Measurements from ENCODE around the gene CSH2.

Gene CSH2

DNA sequence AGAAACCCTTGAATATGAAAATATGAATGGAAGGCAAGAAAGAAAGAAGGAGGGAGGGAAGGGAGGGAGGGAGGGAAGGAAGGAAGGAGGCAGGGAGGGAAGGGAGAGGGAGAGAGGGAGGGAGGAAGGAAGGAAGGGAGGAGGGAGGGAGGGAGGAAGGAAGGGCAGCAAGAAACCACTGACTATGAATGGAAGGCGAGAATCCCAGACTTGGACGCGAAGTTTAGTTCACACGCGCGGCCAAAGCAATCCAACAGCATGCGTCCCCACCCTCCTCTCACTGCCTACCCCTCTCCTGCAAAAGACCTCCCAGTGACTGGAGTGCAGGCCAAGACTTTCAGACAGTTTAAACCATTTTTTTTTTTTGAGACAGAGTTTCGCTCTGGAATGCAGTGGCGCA lies 23.1 kb downstream of the CSH2 start:
- DNase-seq: no peak

DNA sequence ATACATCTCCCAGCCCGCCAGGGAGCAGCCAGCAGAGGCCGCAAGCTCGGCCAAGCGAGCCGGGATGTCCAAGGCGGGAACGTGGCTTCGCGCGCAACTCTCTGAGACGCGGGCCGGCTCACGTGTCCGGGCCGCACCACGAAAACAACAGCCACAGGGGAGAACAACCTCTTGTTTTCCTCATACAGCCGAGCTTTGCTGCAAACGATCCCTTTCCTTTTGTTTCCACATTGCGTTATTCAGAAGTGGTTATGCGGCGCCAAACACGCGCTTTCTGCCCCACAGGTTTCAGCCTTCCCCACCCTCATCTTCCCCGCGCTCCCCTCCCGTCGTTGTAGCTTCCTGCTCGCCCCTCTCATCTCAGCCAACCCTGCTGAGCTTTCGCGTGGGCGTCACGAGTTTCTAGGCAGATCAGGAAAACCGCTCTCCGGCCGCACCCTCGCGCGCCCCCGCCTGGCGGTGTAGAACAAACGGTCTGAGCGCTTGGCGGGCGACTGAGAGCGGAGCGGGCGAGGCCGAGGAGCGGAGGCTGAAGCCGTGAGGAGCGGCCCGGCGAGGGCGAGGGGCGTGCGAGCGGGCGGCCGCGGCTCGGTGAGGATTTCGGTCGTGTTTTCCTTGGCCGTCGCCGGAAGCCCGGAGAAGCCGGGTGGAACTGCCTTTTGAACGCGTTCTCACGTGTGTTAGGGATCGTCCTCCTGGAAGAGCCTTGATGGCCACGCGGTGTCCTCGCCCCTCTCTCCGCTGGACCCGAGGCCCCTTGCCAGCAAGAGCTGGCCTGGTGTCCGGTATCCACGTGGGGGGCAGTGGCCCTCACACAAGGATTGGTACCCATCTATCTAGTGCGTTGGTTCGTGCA lies 24.4 kb downstream of the CSH2 start:
- peak; percentile 94 for DNase-seq

DNA sequence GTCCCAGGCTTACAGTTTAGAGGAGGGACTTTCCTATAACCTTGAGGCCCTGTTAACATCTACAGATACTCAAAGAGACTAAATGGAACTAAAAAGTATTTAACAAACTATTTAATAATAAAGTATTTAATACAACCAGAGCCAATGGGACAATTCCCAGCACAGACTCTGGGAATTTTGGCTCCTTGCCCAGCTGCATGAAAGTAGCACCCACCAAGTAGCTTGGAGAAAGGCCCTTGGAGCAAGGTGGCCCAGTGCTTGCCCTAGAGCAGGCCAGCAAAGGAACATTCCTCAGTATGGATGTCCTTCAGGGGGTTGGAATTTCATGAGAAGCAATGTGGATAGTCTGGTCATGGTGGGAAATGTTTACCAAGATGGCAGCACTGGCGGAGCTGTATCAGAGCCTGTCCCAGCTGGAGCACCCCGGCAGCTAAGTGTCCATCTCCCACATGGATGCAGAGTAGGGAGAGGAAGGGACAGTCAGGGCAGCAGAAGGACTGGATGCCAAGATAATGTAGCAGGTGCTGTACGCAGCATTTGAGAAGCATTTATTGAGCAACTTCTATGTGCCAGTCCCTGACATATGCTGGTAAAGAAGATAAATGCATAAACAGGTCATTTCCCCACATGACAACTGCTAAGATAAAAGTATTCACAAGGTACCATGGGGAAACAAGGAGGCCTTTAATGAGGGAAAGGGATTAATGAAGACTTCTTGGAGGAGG lies 25.8 kb downstream of the CSH2 start:
- DNase-seq: no peak

DNA sequence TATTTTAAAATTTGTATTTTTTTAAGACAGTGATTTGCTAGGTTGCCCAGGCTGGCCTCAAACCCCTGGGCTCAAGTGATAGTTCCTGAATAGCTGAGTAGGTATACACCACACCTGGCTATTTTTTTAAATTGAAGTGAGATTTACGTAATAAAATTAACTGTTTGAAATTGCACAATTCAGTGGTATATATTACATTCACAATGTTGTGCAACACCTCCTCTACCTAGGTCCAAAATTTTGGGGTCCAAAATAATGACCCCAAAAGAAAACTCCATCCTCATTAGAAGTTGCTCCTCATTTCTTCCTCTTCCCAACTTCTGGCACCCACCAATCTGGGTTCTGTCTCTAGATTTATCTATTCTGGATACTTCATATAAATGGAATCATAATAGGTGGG lies 28.0 kb downstream of the CSH2 start:
- no peak for DNase-seq

DNA sequence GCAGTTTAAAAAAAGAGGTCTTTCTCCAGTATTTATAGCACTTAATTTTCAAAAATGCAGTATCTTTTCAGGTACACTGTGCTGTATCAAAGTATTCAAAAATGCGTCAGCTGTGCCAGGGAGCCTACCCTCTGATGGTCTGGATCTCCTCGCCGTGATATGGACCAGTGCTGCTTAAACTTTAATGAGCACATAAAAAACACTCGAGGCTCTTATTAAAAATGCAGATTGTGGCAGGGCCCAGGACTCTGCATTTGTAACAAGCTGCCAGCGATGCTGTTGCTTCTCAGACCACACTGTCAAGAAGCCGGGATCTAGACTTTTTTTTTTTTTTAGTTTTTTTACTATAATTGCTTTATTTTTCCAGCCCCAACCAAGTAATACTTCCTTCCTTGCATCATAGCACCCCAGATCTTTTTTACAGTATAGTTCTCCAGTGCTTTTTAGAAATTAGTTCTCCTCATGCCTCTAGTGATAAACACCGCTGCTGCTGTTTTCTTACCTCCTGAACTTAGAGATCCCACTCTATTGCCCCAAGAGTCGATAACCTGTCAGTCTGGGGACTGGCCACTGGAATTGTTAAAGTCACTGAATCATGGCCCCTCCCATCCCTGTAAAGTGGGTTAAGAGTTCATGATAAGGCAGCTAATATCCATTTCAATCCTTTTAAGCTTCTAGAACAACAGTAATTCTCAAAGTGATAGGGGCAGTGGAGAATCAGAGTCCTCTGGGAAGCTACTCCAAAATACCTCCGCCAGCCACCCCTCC lies 29.4 kb downstream of the CSH2 start:
- no peak for DNase-seq

DNA sequence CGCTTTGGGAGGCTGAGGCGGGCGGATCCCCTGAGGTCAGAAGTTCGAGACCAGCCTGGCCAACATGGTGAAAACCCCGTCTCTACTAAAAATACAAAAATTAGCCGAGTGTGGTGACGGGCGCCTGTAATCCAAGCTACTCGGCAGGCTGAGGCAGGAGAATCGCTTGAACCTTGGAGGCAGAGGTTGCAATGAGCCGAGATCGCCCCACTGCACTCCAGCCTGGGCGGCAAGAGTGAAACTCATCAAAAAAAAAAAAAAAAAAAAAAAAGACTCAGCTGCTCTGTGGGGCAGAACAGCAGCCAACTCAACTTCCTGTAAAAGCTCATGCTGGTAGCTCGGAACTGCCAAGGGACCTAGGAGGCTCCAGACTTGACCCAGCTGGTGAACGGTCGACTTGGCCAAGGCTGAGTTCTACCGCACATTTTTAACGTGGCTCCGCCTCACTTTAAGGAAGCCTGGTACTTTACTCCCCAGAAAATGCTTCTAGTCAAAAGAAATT lies 30.0 kb downstream of the CSH2 start:
- DNase-seq: peak; percentile 47

DNA sequence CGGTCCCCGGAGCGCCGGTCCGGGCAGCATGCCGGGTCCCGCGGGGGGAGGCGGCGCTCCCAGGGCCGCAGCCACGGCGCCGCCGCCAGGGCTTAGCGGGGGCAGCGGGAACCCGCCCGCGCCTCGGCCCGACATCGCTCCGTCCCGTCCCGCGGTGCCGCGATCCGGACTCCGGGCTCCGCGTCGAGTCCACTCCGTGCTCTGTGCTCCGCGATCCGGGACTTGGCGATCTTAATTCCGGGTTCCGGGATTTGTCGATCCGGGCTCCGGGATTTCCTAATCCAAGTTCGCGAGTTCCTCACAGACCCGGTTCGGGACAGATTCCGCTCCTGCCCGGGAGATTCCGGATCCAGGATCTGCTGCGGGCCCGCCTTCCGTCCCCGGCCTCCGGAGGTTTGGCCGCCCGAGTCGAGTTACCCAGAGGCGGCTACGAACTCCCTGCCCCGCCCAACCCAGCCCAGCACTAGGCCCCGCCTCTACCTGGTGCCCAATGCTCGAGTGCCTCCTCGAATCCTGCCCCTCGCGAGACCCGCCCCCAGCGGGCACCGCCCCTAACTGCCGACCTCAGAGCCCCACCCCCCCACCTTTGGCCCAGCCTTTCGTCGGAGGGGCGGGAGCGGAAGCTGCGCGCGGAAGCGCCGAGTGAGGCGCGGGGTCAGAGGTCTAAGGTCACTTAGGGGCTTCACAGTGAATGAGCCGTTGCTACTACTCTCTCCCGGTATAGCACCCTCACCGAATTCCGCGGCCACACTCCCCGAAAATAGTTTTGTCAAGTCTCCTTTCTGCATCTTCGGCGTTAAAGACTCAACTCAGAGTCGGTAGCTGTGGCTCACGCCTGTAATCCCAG lies 30.7 kb downstream of the CSH2 start, which contains the start of gene SMARCD2:
SMARCD2 (minus strand) TSS at position 146 of the 847 bp plus-strand sequence; CDS start at position 135, 11 bp downstream.
- peak; percentile 99 for DNase-seq

DNA sequence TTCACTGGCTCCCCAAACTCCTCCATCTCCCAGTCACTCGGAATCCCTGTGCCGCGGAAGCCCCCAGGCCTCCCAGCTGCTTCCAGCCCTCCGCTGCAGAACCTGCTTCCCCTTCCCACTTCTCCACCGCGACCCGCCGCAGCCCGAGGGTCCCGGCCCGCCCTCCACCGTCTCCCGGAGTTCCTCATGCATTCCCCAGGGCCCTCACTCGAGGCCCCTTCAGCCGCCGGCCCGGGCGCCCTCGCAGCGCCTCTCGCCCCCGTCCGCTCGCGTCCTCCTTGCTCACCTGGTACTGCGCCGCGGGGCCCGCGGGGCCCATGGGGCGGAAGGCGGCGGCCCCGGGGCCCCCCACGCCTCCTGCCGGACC lies 31.3 kb downstream of the CSH2 start:
- no peak for DNase-seq

DNA sequence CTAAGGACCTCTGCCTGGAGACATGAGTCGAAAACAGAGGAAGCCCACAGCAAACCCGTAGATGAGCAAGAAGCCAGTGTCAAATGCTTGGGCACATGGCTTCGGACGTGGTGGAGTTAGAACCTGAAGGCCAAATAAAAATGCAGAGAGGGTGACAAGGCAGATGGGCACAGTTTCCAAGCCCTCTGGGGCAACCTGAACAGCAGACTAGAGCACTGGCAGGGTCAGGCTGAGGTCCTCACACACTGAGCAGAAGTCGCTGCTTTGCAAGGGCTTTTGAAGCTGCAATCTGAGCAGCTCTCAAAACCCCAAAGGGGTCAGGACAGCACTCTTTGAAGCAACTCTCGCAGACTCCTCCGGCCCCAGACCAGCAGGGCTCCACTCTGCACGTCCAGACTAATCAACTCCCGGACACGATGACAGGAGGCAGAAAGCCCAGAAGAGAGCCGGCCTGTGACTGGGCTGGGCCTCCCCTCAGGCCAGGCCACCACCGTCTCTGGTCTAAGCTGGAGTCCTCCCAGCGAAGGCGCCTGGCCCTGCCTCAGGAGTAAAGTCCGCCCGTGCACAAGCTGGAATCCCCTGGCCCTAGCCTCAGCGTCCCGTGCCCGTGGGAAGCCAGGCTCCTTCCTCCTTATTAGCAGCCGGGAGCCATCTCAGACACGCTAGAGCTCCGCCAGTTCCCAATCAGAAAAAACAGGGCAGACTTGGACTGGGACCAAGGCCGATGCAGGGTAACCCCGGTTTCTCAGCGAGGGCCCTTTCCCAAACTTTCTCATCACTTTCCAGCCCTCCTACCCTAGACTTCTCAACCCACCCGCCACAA lies 31.9 kb downstream of the CSH2 start:
- no peak for DNase-seq

DNA sequence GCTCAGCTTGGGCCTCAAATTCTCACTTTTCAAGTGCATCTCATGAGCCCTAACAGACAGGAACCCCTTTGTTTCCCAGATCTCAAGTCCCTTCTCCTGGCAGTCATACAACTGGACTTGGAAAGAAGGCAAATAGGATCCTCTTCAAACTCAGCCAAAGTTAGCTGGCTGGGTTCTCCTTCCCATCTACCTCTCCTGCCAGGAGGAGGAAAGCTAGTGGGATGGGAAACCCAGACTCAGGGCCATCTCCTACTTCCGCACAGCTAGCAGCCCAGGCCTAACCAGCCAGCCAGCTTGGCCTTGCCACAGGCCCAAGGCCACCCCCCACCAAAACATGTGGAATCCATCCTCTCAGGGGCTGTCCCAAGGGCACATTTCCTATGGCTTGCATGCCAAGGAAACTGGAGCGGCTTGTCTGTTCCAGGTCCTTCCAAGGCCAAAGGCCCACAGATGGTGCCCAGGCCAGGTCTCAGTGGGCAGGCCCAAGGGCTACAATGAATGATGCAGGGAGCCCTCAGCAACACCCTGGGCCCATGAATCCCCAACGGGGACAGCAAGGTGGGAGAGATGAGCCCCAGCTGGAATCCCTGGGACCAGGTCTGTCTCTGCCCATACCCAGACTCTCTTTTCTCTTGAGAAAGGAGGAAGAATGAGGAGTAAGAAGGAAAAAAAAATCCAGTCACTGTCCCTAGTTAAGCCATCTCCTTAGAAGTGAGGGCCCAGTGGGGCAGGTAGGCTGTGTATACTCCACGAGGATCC lies 32.7 kb downstream of the CSH2 start:
- DNase-seq: no peak

DNA sequence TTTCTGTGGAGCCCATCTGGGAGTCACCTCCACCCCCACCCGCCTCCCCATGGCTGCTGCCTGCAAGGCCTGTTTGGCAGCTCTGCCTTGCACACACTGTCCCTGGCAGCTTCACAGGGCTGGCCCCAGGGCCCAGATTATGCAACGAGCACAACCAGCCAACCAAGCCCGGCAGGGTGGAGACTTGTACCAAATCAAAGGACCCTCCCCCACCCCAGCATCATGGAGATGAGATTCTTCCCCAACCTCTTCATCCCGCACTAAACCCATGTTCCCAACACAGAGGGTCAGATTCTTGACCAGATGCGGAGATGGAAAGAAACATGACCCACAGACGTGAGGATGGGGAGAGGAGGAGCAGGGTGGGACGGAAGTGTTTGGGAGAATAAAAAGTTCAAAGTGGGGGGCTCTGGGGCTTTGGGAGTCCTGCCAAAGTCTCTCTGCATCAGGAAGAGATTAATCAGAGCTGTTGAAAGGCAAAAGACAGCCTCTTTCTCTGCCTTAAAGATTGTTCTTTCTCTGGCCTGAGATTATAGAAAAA lies 34.8 kb downstream of the CSH2 start:
- no peak for DNase-seq

DNA sequence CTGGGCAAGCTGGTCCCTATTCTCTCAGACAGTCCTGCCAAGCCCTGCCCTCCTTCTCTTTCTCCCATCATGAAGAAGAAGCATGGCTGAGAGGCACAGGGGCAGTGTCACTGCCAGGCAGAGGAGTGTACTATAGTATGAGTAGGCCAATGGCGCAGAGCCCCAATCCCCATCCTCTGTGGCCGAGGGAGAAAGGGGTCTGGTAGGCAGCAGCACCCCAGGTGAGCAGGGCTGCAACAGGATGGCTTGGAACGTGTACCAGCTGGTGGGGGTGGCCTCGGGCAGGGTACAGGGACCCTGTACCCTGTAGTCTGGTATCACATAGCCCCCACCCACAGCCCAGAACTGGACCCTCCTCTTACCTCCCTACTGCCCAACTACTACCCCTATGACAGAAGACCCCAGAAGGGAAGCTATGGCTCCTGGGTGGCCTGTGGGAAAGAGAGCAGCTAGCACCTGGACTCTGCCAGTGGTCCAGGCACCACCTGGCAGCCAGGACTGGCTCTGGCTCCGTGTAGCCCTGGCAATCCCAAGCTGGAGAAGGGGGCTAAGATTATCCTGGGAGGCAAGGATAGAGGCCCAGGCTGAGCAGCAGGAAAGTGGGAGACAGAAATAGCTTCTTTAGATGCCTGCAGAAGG lies 35.4 kb downstream of the CSH2 start:
- DNase-seq: no peak

DNA sequence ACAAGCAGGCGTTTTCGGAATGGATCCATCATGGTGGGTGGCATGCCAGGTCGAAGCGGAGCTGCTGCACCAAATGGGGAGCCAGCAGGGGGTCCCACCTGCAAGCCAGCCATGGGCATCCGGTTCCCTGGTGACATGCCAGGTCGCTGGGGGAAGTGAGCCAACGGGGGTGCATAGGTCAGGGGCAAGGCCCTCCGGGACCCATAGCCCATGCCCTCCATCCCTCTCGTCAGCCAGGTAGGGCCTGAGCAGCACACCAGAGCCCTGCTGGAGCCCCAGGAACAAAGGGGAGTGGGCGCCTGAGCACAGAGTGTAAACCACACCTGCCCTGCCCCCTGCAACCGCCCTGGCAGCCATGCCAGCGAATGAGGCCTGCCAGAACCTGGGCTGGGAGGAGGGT lies 36.0 kb downstream of the CSH2 start:
- DNase-seq: no peak

DNA sequence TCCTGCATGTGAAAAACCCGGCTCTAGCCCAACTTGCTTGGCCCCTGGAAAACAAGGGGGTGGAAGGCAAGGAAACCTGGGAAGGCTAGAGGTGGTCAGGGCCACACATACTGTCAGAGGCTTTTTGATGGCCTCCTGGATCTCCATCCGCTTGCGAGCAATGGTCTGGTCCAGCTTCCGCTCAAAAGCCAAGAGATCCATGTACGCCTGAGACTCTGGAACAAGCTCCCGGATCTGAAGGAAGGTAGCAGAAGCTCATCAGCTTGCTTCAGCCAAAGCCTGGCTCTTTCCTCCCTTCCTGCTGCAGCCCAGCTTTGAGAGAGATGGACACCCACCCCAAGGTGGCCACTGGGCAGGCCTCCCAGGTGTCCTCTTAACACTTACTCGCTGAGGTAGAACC lies 36.7 kb downstream of the CSH2 start:
- no peak for DNase-seq

DNA sequence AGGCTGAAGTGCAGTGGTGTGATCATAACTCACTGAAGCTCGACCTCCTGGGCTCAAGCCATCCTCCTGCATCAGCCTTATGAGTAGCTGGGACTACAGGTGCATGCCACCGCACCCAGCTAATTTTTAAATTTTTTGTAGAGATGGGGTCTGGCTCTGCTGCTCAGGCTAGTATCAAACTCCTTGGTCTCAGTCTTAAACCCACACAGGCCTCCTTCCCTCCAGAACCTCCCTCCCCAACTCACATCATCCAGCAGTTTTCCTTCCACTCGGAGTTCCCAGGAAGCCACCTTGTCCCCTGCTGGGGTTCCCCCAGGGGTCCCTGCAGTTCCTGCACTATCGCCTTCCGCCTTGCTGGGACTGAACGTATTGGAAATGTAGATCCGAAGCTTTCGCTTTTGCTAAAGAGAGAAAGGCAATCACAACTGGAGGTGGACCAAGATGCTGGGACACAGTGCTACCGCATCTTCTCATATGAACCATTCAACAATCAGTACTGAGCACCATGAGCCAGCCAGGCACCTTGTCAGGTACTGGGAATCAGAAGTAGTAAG lies 38.2 kb downstream of the CSH2 start:
- DNase-seq: no peak

DNA sequence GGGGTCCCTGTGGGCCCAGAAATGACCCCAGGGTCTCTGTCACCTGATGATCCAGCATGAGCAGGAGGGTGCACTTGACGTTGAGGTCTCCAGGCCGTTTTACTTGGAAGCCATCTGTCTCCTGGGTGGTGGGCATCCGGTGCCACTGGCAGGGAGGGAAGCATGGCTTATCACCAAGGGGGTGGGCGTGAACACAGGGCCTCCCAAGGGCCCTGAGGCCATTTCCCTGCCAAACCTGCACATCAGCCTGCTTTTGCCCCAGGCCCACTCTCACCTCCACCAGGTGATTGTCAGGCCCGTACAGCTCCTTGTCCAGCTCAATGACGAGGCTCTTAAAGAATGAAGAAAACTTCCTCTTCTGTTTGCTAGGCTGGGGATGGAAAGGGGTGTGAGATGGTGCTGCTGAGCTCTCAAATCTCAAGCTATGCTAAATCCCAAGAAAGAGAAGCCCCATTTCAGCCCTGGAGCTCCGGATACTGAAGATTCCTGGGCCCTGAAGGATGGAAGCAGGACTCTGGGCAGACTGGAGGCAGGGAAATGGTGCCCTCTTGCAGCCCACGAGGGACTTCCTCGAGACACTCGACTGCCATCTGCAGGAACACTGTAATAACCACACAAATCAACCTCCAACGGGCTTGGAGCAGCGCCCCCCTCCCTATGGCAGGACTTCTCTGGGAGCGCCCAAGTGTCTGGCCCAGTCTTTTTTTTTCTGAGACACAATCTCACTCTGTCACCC lies 38.9 kb downstream of the CSH2 start:
- peak; percentile 74 for DNase-seq

DNA sequence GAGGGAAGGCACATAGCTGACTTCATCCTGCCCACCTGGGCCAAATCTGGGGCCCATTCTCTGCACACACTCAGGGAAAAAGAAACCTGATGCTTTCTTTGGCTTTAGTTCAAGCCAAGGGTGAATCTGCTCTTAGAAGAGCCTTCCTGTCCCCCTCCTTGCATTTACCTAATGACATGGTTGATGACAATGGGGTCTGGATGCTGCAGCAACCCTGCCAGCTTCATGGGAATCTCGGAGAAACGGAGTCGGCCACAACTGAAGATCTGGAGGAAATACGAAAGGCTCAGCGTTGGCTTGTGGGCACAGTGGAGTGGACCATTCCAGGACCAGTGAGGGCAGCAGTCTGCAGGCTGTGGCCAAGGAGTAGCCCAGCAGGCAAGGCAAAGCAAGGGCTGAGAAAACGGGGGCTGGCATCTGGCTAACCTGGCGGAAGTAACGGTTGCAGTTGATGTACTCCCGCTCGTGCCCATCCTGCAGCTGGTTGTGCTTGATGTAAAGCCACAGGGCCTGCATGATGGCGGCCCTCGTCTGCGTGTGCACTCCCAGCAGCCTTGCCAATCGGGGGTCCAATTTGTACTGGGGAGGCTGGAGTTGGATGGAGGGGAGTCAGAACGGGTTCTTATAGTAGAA lies 39.6 kb downstream of the CSH2 start:
- no peak for DNase-seq

DNA sequence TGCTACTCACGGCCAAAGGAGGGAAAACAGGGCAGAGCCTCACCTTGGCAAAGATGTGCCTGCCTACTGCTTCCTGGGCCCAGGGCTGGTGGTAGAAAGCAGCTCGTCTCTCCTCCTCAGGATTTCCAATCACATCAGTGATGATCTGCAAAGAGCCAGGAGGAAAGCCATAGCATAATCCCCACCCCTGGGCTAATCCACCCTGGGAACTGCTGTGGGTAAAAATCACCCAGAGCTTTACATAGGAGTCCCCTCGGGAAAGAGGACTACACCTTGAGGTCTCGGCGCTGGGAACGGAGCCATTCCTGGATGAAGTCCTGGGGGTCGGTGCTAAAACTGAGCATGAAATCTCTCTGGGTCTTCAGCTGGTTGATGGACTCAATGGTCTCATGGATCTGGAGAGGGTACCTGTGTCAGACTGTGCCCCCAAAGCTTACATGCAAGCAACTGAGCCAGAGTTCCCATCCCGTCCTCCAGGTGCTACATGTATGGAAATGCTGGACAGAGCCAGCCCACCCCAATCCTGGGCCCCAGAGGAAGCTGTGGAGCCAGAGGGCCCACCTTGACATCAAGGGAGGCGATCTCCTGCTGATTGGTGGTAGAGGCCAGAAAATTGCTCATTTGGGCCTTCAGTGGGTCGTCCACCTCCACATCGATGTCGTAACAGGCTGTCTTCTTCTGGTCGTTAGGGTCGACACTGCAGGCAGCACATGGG lies 40.3 kb downstream of the CSH2 start:
- no peak for DNase-seq
